ENCODE measurements around the gene ATP8B4.

The ATP8B4 gene

GRCh38 chr15:50117431-50118027 lies 1.5 kb downstream of the ATP8B4 start:
- H3K27ac ChIP-seq: no peak overlapping the region
- no peak for TF ChIP-seq CTCF (IDR thresholded peaks at IDR 0.05)
- DNase-seq (ENCODE audit: low spot score): no peak
- H3K4me3 ChIP-seq: no peak overlapping the region

DNA sequence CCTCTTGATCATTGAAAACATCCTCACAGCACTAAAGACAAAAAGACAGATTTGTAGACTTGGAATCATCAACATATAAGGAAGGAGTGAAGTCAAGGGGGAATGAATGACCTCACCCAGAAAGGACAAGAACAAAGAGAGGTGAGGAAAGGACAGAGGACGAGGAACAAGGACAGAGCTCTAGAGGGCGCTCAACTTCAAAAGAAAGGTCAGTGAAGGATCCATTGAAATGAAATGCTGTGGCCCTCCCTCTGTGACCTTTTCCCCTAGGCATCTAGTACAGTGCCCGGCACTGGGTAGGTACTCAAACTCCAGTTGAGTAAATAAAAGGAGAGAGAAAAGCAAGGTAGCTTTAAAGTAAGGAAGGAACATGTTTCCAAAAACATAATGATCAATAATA lies 2.6 kb downstream of the ATP8B4 start:
- TF ChIP-seq CTCF (IDR thresholded peaks at IDR 0.05): no peak
- no peak overlapping the region for H3K4me3 ChIP-seq
- DNase-seq (ENCODE audit: low spot score): no peak
- H3K27ac ChIP-seq: no peak overlapping the region

- no peak for TF ChIP-seq CTCF (IDR thresholded peaks at IDR 0.05)
- H3K4me3 ChIP-seq: no peak overlapping the region
- no peak for DNase-seq (ENCODE audit: low spot score)
- H3K27ac ChIP-seq: no peak overlapping the region
These were observed 4.8 kb downstream of the ATP8B4 start for GRCh38 chr15:50113992-50114780.

DNA sequence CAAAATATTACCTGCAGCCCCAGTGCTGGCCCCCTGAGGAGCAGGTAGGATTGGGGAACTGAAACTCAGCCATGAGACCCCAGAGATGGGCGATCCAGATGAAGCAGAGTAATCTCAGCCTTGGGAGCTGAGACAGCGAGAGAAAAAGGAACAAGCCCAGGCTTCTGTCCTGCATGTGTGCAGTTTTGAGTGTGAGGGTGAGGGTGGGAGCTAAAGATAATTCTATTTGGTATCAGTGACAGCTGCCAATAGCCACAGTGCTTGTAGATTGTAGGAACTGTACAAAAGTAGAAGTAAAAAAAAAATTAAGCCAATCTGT lies 5.9 kb downstream of the ATP8B4 start:
- Histone ChIP-seq H3K4me3 (peak overlapping the region; percentile 8), H3K27ac (peak overlapping the region in 1 of 2 donors; percentile 67)
- no peak for DNase-seq (ENCODE audit: low spot score)
- TF ChIP-seq CTCF (IDR thresholded peaks at IDR 0.05): no peak

GRCh38 chr15:50112488-50113186 lies 6.4 kb downstream of the ATP8B4 start:
- peak overlapping the region in 1 of 2 donors; percentile 67 for H3K27ac ChIP-seq
- no peak for TF ChIP-seq CTCF (IDR thresholded peaks at IDR 0.05)
- no peak for DNase-seq (ENCODE audit: low spot score)
- H3K4me3 ChIP-seq: peak overlapping the region; percentile 8

DNA sequence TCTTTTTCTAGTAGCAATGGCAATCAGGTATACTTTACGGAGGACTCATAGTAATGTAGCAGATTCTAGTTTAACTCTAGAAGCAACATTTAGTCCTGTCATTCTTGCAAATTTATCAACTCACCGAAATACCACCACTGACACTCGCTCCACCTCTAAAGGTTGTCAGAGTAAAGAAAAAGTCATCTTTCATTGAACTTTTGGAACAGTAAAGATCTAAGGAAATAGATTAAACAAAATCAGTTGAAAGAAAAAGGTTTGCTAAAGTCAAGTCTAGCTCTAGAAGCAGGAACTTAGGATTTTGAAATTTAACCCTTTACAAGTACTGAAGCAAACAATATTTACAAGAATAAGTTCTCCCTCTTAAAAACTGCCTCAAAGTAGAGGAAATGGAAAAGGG lies 8.7 kb downstream of the ATP8B4 start:
- Histone ChIP-seq H3K4me3 (no peak overlapping the region), H3K27ac (no peak overlapping the region)
- TF ChIP-seq CTCF (IDR thresholded peaks at IDR 0.05): no peak
- DNase-seq (ENCODE audit: low spot score): no peak

Measured in coronary artery (tissue), 2 donors.